Loucy (cell line): ENCODE measurements around the gene C1QTNF8.
A peak's percentile ranks its signal among the peaks of the same experiment; 100 is the strongest.

Experiments used
- EZH2phosphoT487 ChIP-seq: fragments of 200-600 bp; IDR thresholded peaks from 2 replicates; pipeline ENCODE4 v1.6.1; 2018; ENCODE audit warnings: antibody characterized with exemption, mild to moderate bottlenecking, moderate library complexity, borderline replicate concordance
- TF ChIP-seq, protein P1 (sequence below): fragments of 200-600 bp; sonication (generic); conservative IDR thresholded peaks from 2 replicates; pipeline ENCODE4 v1.5.1; 2014; ENCODE audit warnings: mild to moderate bottlenecking, antibody characterized with exemption, low read length

DNA sequence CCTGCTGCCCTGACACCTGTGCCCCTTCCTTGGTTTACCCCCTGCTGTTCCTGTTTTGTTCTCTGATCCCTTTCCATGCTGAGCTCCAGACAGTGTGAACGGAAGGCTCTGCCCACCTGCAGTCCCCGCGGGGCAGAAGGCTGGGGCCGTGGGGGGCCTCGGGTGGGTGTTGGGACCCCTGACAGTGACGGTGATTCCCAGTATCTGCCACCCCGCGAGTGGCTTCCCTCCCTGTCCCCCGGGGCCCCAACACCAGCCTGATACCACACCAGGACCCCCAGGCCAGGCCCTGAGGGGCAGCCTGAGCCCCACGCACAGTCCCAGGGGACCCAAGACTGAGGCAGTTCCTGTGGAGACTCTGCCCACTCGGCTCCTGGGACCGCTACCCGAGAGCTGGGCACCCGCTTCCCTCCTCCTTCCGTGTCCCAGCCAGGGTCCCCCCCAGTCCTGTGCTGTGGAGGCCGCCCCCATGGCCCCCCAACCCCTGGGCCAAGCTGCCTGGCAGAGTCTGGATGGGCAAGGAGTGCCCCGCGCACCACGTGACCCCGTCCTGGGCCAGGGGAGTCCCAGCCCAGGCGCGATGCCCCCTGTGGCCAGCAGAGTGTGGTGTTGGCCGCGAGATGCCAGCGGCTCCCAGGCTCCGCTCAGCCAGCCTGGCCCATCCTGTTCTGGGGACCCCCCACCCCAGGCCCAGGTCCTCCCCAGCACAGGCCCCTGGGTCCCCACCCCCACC is 10.0 kb upstream of the C1QTNF8 start:
- TF ChIP-seq, protein P1, sequence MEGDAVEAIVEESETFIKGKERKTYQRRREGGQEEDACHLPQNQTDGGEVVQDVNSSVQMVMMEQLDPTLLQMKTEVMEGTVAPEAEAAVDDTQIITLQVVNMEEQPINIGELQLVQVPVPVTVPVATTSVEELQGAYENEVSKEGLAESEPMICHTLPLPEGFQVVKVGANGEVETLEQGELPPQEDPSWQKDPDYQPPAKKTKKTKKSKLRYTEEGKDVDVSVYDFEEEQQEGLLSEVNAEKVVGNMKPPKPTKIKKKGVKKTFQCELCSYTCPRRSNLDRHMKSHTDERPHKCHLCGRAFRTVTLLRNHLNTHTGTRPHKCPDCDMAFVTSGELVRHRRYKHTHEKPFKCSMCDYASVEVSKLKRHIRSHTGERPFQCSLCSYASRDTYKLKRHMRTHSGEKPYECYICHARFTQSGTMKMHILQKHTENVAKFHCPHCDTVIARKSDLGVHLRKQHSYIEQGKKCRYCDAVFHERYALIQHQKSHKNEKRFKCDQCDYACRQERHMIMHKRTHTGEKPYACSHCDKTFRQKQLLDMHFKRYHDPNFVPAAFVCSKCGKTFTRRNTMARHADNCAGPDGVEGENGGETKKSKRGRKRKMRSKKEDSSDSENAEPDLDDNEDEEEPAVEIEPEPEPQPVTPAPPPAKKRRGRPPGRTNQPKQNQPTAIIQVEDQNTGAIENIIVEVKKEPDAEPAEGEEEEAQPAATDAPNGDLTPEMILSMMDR: peak; percentile 45
- no peak for TF ChIP-seq EZH2phosphoT487
